Measurements from ENCODE around the gene DRD4. TPM values are rescaled to one million over a fixed set of nuclear protein-coding genes. Genes with fewer than 3 reads are reported as not detected.

Gene DRD4
- total and polyA plus RNA-seq, 2 of the 8 experiments (the other 6 are each of a cell fraction or from before 2014, with no cell fraction given) = 3.4 to 4.9 TPM

- Histone ChIP-seq H4K20me1 (replicated peaks in 1 of 2; ENCODE audit: control insufficient read depth in 1 of 2, insufficient read depth in 2 of 2, low read length in 2 of 2) (peaks cover 0 to 2% of the 10 kb centered on the region in 2 experiments), H3K79me2 (ENCODE audit: control insufficient read depth in 1 of 2, insufficient read depth in 2 of 2, low read length in 2 of 2) (no peaks in the 10 kb centered on the region), H3K79me1 (ENCODE audit: low read depth, low read length) (no peaks in the 10 kb centered on the region; the same call in 1 of the 2 replicates), H3K56ac (replicated peaks; ENCODE audit: insufficient read length, low read depth, low read length) (no peak overlapping the region), H2BK120ac (replicated peaks; ENCODE audit: low read depth, low read length) (no peak overlapping the region), H4K91ac (replicated peaks; ENCODE audit: insufficient read length, low read length) (no peak overlapping the region), H3K9ac (replicated peaks in 1 of 4; ENCODE audit: extremely low read depth in 1 of 4, low read depth in 3 of 4, low read length in 3 of 4) (no peak overlapping the region), H3K4me1 (replicated peaks in 1 of 4; ENCODE audit: control insufficient read depth in 3 of 4, insufficient read depth in 4 of 4, low read length in 3 of 4) (no peaks in the 10 kb centered on the region), H3K27me3 (replicated peaks in 1 of 4; ENCODE audit: control insufficient read depth in 3 of 4, extremely low read depth in 1 of 4, insufficient read depth in 3 of 4, low read length in 3 of 4) (no peaks in the 10 kb centered on the region), H3K4ac (replicated peaks; ENCODE audit: insufficient read length, low read depth, low read length) (no peak overlapping the region), H3K9me3 (ENCODE audit: insufficient read depth in 2 of 2, low read depth in 1 of 2, low read length in 1 of 2) (no peaks in the 10 kb centered on the region), H3K4me2 (ENCODE audit: insufficient read depth in 1 of 2, low read depth in 2 of 2, low read length in 2 of 2) (no peak overlapping the region), H3K27ac (ENCODE audit: low read depth, low read length) (no peak overlapping the region), H3K36me3 (ENCODE audit: control insufficient read depth in 2 of 4, insufficient read depth in 4 of 4, low read length in 3 of 4) (peaks cover 6 to 31% (median 23%) of the 10 kb centered on the region in 4 experiments), H2BK5ac (ENCODE audit: low read depth, low read length) (no peak overlapping the region), H3K14ac (ENCODE audit: insufficient read length) (no peak overlapping the region), H3K4me3 (ENCODE audit: extremely low read depth in 1 of 4, insufficient read depth in 2 of 4, low read depth in 3 of 4, low read length in 4 of 4) (no peak overlapping the region), H3K23ac (ENCODE audit: insufficient read length) (no peak overlapping the region), H2BK20ac (ENCODE audit: low read length) (no peak overlapping the region), H4K8ac (ENCODE audit: extremely low read depth, insufficient read depth, low read length) (no peak overlapping the region), H3K23me2 (ENCODE audit: low read depth, low read length) (no peaks in the 10 kb centered on the region), H2BK12ac (ENCODE audit: low read depth, low read length) (no peak overlapping the region), H2AFZ (ENCODE audit: low read length) (no peak overlapping the region), H2BK15ac (ENCODE audit: low read length) (no peak overlapping the region), H2AK5ac (ENCODE audit: low read depth, low read length) (no peak overlapping the region), H4K5ac (ENCODE audit: insufficient read length, low read depth, low read length) (no peak overlapping the region), H3K18ac (ENCODE audit: extremely low read depth, low read length) (no peak overlapping the region)
- 98% methylated on average over 8 of the region's 8 CpGs; no CpG with 5 or more reads in 1 of the 2 experiments for WGBS, 2 experiments (ENCODE audit: extremely low coverage in 1 of 2, insufficient coverage in 1 of 2, insufficient read length in 1 of 2, insufficient replicate concordance in 2 of 2, low coverage in 1 of 2, low lambda C conversion rate in 2 of 2, missing lambda C conversion rate in 1 of 2)
- FAIRE-seq (no peak), DNase-seq (ENCODE audit: low read depth in 1 of 2, low spot score in 2 of 2) (no peak)
- ChIA-PET POLR2A (ENCODE audit: partially characterized antibody) (interaction anchor here (1.1 to 1.7 kb wide), 3 partner anchors 12 to 79 kb away, joined by 3 to 5 read pairs (median 4); no protein-coding TSS in a partner anchor), CTCF (ENCODE audit: partially characterized antibody) (interaction anchor here (1.1 to 2.4 kb wide), 4 partner anchors 9 to 49 kb away, joined by 3 to 13 read pairs (median 8); no protein-coding TSS in a partner anchor)
- TF ChIP-seq POLR2A (IDR thresholded peaks at IDR 0.05; ENCODE audit: control extremely low read depth in 1 of 2, low read depth in 2 of 2, low read length in 2 of 2) = no peak
- no peak for TF ChIP-seq TAF7 (optimal IDR thresholded peaks at IDR 0.05; ENCODE audit: borderline replicate concordance, low read depth, low read length)
- TF ChIP-seq ATF2 (IDR thresholded peaks at IDR 0.05; ENCODE audit: low read length) = no peak
- no peak for TF ChIP-seq SIN3A (conservative IDR thresholded peaks at IDR 0.05 in 1 of 2, IDR thresholded peaks at IDR 0.05 in 1 of 2; ENCODE audit: low read depth in 1 of 2, low read length in 2 of 2)
- no peak for TF ChIP-seq HDAC2 (IDR thresholded peaks at IDR 0.05; ENCODE audit: borderline replicate concordance in 1 of 2, low read depth in 2 of 2, low read length in 2 of 2)
- TF ChIP-seq CBX8 (IDR thresholded peaks at IDR 0.05; ENCODE audit: borderline replicate concordance, low read depth, low read length) = no peak
- TF ChIP-seq RAD21 (IDR thresholded peaks at IDR 0.05 in 1 of 2, conservative IDR thresholded peaks at IDR 0.05 in 1 of 2; ENCODE audit: low read depth in 2 of 2, low read length in 2 of 2) = no peak
- TF ChIP-seq RBBP5 (IDR thresholded peaks at IDR 0.05; ENCODE audit: borderline replicate concordance, low read depth, low read length) = no peak
- TF ChIP-seq ATF3 (IDR thresholded peaks at IDR 0.05; ENCODE audit: insufficient read depth, low read depth, low read length) = no peak
- no peak for TF ChIP-seq CHD2 (IDR thresholded peaks at IDR 0.05; ENCODE audit: low read length)
Observed at GRCh38 chr11:673866-674265, 36.8 kb downstream of the DRD4 start.

Data from H1 (cell line).